OCI-LY1 (cell line): ENCODE data around the gene IQSEC1.

Source experiments
- H2AFZ ChIP-seq: fragments of 200-600 bp; sonication (generic), shearing (Covaris generic); 2 replicates; pipeline ENCODE4 v1.6.0; 2014; ENCODE audit warnings: antibody characterized with exemption, mild to moderate bottlenecking, low read length
- H3F3A ChIP-seq: fragments of 200-600 bp; sonication (generic), shearing (Covaris generic); 2 replicates; pipeline ENCODE4 v1.6.0; 2014; ENCODE audit warnings: mild to moderate bottlenecking, antibody characterized with exemption, low read length, moderate library complexity; ENCODE audit not compliant: insufficient read depth
- H3K27ac ChIP-seq: fragments of 200-600 bp; sonication (generic); 2 replicates; pipeline ENCODE4 v1.5.1; 2014; ENCODE audit warnings: low read length, mixed run types, mild to moderate bottlenecking, low read depth; ENCODE audit not compliant: poor library complexity, severe bottlenecking
- H3K27me3 ChIP-seq: fragments of 200-600 bp; sonication (generic); 2 replicates; pipeline ENCODE4 v1.6.0; 2014; ENCODE audit warnings: antibody characterized with exemption, mild to moderate bottlenecking, low read length, moderate library complexity; ENCODE audit not compliant: insufficient read depth
- H3K36me3 ChIP-seq: fragments of 200-600 bp; sonication (generic); 2 replicates; pipeline ENCODE4 v1.6.1; 2014; ENCODE audit warnings: mild to moderate bottlenecking, antibody characterized with exemption, low read length, moderate library complexity, mixed read lengths; ENCODE audit not compliant: insufficient read depth
- H3K4me1 ChIP-seq: fragments of 200-600 bp; sonication (generic); 2 replicates; pipeline ENCODE4 v1.5.1; 2014; ENCODE audit warnings: mild to moderate bottlenecking, low read length, moderate library complexity; ENCODE audit not compliant: insufficient read depth, severe bottlenecking
- H3K4me2 ChIP-seq: fragments of 200-600 bp; sonication (generic), shearing (Covaris generic); 2 replicates; pipeline ENCODE4 v1.6.1; 2014; ENCODE audit warnings: low read length
- H3K4me3 ChIP-seq: fragments of 200-600 bp; sonication (generic); 2 replicates; pipeline ENCODE4 v1.5.1; 2014; ENCODE audit warnings: low read length, low read depth, mild to moderate bottlenecking, mixed read lengths; ENCODE audit not compliant: poor library complexity, severe bottlenecking
- H3K79me2 ChIP-seq: fragments of 200-600 bp; shearing (Covaris generic); 2 replicates; pipeline ENCODE4 v1.6.1; 2016; ENCODE audit warnings: mixed run types, low read length, mixed read lengths; ENCODE audit not compliant: insufficient read depth
- H3K9ac ChIP-seq: fragments of 200-600 bp; sonication (generic), shearing (Covaris generic); 2 replicates; pipeline ENCODE4 v1.6.1; 2014; ENCODE audit warnings: mild to moderate bottlenecking, low read length, mixed read lengths
- H3K9me2 ChIP-seq: fragments of 200-600 bp; sonication (generic), shearing (Covaris generic); 2 replicates; pipeline ENCODE4 v1.6.1; 2014; ENCODE audit warnings: low read depth, mild to moderate bottlenecking, low read length, mixed read lengths
- H3K9me3 ChIP-seq: fragments of 200-600 bp; shearing (Covaris generic); 2 replicates; pipeline ENCODE4 v1.6.1; 2014; ENCODE audit warnings: low read length, mixed read lengths
- H4K20me1 ChIP-seq: fragments of 200-600 bp; sonication (generic), shearing (Covaris generic); 2 replicates; pipeline ENCODE4 v1.6.0; 2016; ENCODE audit warnings: mild to moderate bottlenecking, low read length; ENCODE audit not compliant: insufficient read depth
- EZH2 ChIP-seq: fragments of 200-600 bp; sonication (generic), shearing (Covaris generic); IDR thresholded peaks from 2 replicates; pipeline ENCODE4 v1.8.0; 2017; ENCODE audit warnings: borderline replicate concordance, mixed run types, mild to moderate bottlenecking, antibody characterized with exemption, low read length, moderate library complexity, mixed read lengths
- TF ChIP-seq, protein P1 (sequence below): fragments of 200-600 bp; sonication (generic), shearing (Covaris generic); IDR thresholded peaks from 2 replicates; pipeline ENCODE4 v1.5.1; 2017; ENCODE audit warnings: mild to moderate bottlenecking, antibody characterized with exemption, low read length, moderate library complexity, mixed read lengths

IQSEC1 gene

DNA sequence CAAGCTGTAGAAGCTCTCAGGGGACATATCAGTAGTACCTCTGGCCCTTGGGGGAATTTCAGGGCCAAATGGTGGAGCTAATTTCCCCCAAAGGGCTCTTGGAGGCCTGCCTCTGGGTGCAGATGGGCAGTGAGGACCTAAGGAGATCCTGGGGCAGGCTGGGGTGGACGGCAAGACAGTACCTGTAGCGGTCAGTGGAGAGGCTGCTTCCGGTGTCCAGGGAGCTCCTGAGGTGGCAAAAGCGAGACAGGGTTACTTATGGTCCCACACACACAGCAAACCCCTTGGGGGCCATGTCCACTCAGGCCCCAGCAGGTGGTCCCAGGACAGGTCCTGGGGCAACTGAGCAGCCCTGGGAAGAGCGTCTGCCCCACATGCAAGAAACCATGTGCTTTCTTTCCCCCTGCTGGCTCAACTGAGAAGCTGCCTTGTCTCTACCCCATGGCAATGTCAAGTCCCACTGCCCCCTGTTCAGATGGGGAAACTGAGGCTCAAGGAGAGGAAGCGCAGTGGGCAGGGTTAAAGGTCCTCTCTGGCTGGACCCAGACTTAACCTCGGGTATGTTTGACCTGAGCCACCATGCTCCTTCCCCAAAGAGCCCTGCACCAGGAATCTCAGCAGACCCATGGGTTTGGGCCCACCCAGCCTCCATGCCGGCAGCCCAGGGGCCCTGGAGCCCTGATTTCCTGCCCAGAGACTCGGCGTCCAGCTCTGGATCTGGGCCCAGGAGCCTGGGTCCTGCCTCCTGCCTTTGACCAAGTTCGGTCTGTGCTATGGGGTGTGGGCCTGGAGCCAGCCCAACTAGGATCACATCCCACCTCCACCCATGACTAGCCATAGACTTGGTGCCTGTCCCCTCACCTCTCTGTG lies 25.7 kb downstream of the IQSEC1 start:
- Histone ChIP-seq H3K9ac (no peak overlapping the region), H3F3A (no peaks in the 10 kb centered on the region), H2AFZ (no peak overlapping the region), H3K27ac (no peak overlapping the region), H4K20me1 (no peaks in the 10 kb centered on the region), H3K79me2 (no peaks in the 10 kb centered on the region), H3K27me3 (peaks cover 11% of the 10 kb centered on the region), H3K4me1 (peaks cover 17% of the 10 kb centered on the region), H3K9me2 (no peaks in the 10 kb centered on the region), H3K36me3 (no peaks in the 10 kb centered on the region), H3K4me2 (0 out of 2 replicates have a peak overlapping the region, but pooled peaks have one; percentile 14), H3K4me3 (no peak overlapping the region), H3K9me3 (no peaks in the 10 kb centered on the region)
- TF ChIP-seq, protein P1, sequence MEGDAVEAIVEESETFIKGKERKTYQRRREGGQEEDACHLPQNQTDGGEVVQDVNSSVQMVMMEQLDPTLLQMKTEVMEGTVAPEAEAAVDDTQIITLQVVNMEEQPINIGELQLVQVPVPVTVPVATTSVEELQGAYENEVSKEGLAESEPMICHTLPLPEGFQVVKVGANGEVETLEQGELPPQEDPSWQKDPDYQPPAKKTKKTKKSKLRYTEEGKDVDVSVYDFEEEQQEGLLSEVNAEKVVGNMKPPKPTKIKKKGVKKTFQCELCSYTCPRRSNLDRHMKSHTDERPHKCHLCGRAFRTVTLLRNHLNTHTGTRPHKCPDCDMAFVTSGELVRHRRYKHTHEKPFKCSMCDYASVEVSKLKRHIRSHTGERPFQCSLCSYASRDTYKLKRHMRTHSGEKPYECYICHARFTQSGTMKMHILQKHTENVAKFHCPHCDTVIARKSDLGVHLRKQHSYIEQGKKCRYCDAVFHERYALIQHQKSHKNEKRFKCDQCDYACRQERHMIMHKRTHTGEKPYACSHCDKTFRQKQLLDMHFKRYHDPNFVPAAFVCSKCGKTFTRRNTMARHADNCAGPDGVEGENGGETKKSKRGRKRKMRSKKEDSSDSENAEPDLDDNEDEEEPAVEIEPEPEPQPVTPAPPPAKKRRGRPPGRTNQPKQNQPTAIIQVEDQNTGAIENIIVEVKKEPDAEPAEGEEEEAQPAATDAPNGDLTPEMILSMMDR = no peak; the same call in 1 of the 2 replicates
- no peak for TF ChIP-seq EZH2

DNA sequence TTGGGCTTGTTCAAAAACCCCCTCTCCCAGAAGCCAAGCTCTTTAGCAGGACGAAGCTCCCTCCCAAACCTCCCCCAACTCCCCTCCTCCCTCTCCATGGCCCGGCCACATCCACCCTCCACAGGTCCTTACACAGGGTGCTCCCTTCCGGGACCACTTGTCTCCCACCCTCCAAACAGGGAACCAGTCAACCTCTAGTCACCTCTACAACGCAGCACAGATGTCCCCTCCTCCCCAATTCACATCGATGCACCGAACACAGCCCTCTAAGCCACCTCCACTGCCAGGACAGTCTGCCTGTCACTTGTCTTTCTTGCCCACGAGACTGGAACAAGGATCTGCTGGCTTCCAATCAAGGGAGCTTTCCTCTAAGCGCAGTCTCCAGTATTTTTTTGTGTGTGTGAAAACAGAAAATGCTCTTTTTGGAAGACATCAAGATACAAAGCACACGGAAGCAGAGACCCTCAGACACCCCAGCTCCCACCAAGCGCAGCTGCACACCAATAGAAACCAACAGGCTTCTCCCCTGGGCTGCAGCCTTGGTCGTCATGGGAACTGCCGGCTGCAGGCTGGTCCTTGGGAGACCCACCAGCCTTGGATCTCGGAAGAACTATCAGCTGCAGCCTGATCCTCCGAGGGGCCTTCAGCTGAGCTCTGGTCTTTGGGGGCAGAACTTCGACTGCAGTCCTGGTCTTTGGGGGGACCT lies 26.5 kb downstream of the IQSEC1 start:
- peak overlapping the region; percentile 7 for H3K27ac ChIP-seq
- H3K9me3 ChIP-seq = no peaks in the 10 kb centered on the region
- H3K36me3 ChIP-seq = no peaks in the 10 kb centered on the region
- peak overlapping the region; percentile 14; the same call in 1 of the 2 replicates for H3K4me2 ChIP-seq
- TF ChIP-seq, protein P1 = no peak
- TF ChIP-seq EZH2 = no peak
- H4K20me1 ChIP-seq = no peaks in the 10 kb centered on the region
- H3K9ac ChIP-seq = no peak overlapping the region
- H3K9me2 ChIP-seq = no peaks in the 10 kb centered on the region
- H3K4me3 ChIP-seq = no peak overlapping the region
- peaks cover 12% of the 10 kb centered on the region for H3K27me3 ChIP-seq
- no peaks in the 10 kb centered on the region for H3K79me2 ChIP-seq
- H3K4me1 ChIP-seq = peaks cover 17% of the 10 kb centered on the region
- no peak overlapping the region for H2AFZ ChIP-seq
- no peaks in the 10 kb centered on the region for H3F3A ChIP-seq

DNA sequence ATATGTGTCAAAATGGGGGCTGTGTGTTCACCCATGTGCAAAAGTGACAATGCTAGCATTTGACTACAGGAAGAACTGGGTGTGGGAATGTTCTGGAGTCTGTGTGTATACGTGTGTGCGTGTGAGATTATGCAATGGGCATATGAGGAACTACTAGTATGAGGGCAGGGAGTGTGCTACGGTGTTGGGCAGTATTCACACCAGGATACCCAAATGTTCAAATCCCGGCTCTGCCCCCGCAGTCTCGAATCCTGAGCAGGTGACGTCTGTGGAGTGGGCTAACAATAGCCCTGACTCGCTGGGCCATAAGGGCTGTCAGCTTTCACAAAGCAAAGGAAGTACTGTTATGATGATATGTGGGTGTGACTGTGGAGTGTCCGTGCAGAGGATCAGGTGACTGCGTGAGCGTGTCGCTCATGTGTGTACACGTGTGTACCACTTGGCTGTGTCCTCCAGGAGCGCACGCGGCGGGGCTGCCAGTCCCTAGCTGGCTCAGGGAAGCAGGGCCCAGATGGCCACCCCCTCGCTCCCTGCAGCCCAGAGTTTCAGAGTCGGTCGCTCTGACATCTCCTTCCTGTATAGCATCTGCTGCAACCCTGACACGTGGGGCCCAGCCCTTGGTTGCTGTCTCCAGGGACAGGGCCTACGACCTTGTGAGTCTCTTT lies 27.2 kb downstream of the IQSEC1 start:
- no peak overlapping the region for H3K4me3 ChIP-seq

More for the DNA sequence above, 27.2 kb downstream of the IQSEC1 start:
- Histone ChIP-seq H3K9me2 (no peaks in the 10 kb centered on the region), H3F3A (no peaks in the 10 kb centered on the region), H2AFZ (no peak overlapping the region), H3K4me1 (peaks cover 17% of the 10 kb centered on the region), H3K27me3 (peaks cover 12% of the 10 kb centered on the region), H3K9me3 (no peaks in the 10 kb centered on the region), H3K36me3 (no peaks in the 10 kb centered on the region), H3K79me2 (no peaks in the 10 kb centered on the region), H4K20me1 (no peaks in the 10 kb centered on the region), H3K4me2 (peak overlapping the region; percentile 14; the same call in 1 of the 2 replicates), H3K27ac (no peak overlapping the region), H3K9ac (no peak overlapping the region)
- TF ChIP-seq, protein P1 = no peak
- no peak for TF ChIP-seq EZH2
